ENCODE data around the gene MED20. TPM values are rescaled to one million over a fixed set of nuclear protein-coding genes. Genes with fewer than 3 reads are reported as not detected.

MED20 gene
- total and polyA plus RNA-seq, 2 donors (not counting 3 experiments of a cell fraction or from before 2014, with no cell fraction given): 30.4 to 37.8 TPM

DNA sequence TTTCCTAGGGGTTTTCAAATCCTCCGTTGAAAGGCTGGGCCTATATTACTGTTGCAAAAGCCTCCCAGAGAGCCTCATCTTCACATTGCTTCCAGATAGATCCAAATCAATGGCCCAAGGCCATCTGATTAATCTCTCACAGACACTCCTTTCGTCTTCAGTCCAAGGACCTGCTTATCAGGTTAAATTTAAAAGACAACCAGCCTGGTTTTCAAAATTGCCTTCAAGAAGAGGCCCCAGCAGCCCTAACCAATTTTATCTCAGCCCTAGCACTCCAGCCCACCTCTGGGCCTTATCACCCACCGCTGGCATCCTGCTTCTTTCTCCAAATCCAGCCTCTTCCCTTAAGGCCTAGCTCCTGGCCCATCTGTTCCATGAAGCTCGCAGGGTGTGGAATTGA lies 36.2 kb upstream of the MED20 start:
- no peak overlapping the region for H2AFZ ChIP-seq (ENCODE audit: low read depth, low read length)
- H3K27me3 ChIP-seq (ENCODE audit: control insufficient read depth in 2 of 2, insufficient read depth in 2 of 2, low read length in 2 of 2): no peaks in the 10 kb centered on the region
- intact Hi-C loops (cut with micrococcal nuclease): no loop called here
- BruUV-seq (replicated peaks): no TSS peak
- no peak overlapping the region for H3K27ac ChIP-seq (ENCODE audit: insufficient read depth, low read depth, low read length)
- H3K4me3 ChIP-seq (replicated peaks in 1 of 3; ENCODE audit: insufficient read depth in 1 of 3, low read depth in 1 of 3, low read length in 3 of 3): no peak overlapping the region
- no peak overlapping the region for H3K9ac ChIP-seq (replicated peaks; ENCODE audit: extremely low read depth, insufficient read depth, low read length)
- no peaks in the 10 kb centered on the region for H3K4me1 ChIP-seq (ENCODE audit: control insufficient read depth, extremely low read depth, insufficient read depth, low read length)
- no peak overlapping the region for H3K4me2 ChIP-seq (ENCODE audit: insufficient read depth, low read length)
- no peaks in the 10 kb centered on the region for H3K79me2 ChIP-seq (ENCODE audit: control insufficient read depth, insufficient read depth, low read length)
- TF ChIP-seq MYC (IDR thresholded peaks at IDR 0.05; ENCODE audit: low read depth, low read length) (no peak), POLR2AphosphoS5 (IDR thresholded peaks at IDR 0.05; ENCODE audit: insufficient read depth, low read depth, low read length) (no peak), GATA2 (IDR thresholded peaks at IDR 0.05; ENCODE audit: insufficient read depth, insufficient read length, low read depth, low read length) (no peak), FOS (IDR thresholded peaks at IDR 0.05; ENCODE audit: borderline replicate concordance, insufficient read depth, low read length) (no peak), EZH2 (IDR thresholded peaks at IDR 0.05; ENCODE audit: borderline replicate concordance, low read depth, low read length, severe bottlenecking) (no peak), POLR2A (IDR thresholded peaks at IDR 0.05; ENCODE audit: low read depth, low read length) (no peak), JUN (IDR thresholded peaks at IDR 0.05; ENCODE audit: borderline replicate concordance, insufficient read depth, insufficient read length, low read depth) (no peak)
- TF ChIP-seq, protein P1, sequence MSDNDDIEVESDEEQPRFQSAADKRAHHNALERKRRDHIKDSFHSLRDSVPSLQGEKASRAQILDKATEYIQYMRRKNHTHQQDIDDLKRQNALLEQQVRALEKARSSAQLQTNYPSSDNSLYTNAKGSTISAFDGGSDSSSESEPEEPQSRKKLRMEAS (IDR thresholded peaks at IDR 0.05; ENCODE audit: insufficient read depth, insufficient read length): no peak
- TF ChIP-seq, protein P2, sequence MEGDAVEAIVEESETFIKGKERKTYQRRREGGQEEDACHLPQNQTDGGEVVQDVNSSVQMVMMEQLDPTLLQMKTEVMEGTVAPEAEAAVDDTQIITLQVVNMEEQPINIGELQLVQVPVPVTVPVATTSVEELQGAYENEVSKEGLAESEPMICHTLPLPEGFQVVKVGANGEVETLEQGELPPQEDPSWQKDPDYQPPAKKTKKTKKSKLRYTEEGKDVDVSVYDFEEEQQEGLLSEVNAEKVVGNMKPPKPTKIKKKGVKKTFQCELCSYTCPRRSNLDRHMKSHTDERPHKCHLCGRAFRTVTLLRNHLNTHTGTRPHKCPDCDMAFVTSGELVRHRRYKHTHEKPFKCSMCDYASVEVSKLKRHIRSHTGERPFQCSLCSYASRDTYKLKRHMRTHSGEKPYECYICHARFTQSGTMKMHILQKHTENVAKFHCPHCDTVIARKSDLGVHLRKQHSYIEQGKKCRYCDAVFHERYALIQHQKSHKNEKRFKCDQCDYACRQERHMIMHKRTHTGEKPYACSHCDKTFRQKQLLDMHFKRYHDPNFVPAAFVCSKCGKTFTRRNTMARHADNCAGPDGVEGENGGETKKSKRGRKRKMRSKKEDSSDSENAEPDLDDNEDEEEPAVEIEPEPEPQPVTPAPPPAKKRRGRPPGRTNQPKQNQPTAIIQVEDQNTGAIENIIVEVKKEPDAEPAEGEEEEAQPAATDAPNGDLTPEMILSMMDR (IDR thresholded peaks at IDR 0.05; ENCODE audit: extremely low read depth in 1 of 2, insufficient read depth in 1 of 2, low read depth in 1 of 2, low read length in 2 of 2): no peak
- H3K9me3 ChIP-seq (replicated peaks; ENCODE audit: control insufficient read depth, insufficient read depth, low read length): no peaks in the 10 kb centered on the region
- no peaks in the 10 kb centered on the region for H4K20me1 ChIP-seq (replicated peaks; ENCODE audit: control insufficient read depth, extremely low read depth, insufficient read depth, low read length)
- H3K9me1 ChIP-seq (replicated peaks; ENCODE audit: control insufficient read depth, extremely low read depth, insufficient read depth, low read length): no peaks in the 10 kb centered on the region
- DNase-seq (ENCODE audit: low read depth, low spot score) (no peak), FAIRE-seq (no peak)
- ChIA-PET CTCF (no interaction called here), POLR2A (no interaction called here)
- dilution Hi-C loops (cut with MboI; ENCODE audit: extremely low pct_ligation_motif_present, low sequenced_read_pairs): no loop called here
- H3K36me3 ChIP-seq (ENCODE audit: control insufficient read depth in 2 of 2, extremely low read depth in 1 of 2, insufficient read depth in 2 of 2, low read length in 2 of 2): no peaks in the 10 kb centered on the region

All from endothelial cell of umbilical vein (primary cell).